ENCODE measurements around the gene MFGE8.
A peak's percentile ranks its signal among the peaks of the same experiment; 100 is the strongest.

MFGE8 gene

DNA sequence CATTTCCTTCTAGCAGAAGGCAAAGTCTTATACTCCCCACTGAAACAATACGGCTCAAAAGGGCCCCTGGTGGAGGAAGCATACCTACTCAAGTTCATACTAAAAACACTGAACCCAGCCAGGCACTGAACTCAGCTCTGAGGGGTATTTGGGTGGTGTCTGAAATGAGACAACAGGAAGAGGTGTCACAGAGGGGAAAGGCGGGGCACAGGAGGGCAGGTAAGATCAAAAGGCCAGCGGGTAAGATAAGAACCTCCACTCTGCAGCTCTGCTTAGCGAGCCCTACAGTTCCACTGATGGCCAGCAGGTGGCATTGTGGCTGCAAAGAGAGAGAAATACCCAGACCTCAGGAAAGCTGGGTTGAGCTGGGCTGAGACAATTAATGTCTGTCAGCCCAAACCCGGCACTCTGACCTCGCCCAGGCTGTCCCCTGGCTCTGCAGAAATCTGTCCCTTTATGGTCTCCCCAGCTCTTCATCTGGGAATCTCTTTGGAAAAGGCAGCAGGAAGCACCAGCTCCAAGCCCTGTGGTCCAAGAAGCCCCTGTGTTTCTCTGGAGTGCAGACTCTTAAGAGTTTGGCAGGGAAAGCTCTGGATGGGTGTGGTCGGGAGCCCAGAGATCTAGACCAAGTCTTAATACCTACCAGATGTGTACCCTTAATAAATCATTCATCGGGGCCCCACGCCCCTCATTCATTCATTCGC lies 8.4 kb downstream of the MFGE8 start:
- Histone ChIP-seq H3K36me3 (ENCODE audit: insufficient read depth, low read length) (peaks cover 87% of the 10 kb centered on the region), H3K27me3 (ENCODE audit: control insufficient read depth, insufficient read depth, low read length) (no peaks in the 10 kb centered on the region), H3K4me1 (ENCODE audit: control insufficient read depth, insufficient read depth, low read length) (peaks cover 19% of the 10 kb centered on the region), H3K4me2 (ENCODE audit: low read length) (no peak overlapping the region), H3K9ac (ENCODE audit: low read depth, low read length) (peak overlapping the region; percentile 24), H3K4me3 (ENCODE audit: low read length) (no peak overlapping the region), H3K9me3 (replicated peaks; ENCODE audit: low read length) (no peaks in the 10 kb centered on the region)

DNA sequence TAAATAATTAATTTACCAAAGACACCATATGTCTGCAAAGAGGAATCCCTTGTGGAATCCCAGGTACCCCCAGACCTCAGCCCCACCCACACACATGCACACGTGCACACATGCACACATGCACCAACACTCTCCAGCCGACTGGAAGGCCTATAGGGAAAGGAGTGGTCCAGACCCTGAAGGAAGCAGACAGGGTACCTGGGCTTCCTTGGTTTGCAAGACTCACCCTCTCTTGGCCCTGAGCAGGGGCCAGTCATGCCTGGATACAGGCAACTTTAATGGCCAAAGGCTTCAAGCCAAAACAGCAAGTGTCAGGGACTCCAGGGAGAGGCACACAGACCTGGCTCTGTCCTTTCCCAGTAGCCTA lies 8.9 kb downstream of the MFGE8 start:
- H3K27me3 ChIP-seq (ENCODE audit: control insufficient read depth, insufficient read depth, low read length): no peaks in the 10 kb centered on the region
- H3K4me2 ChIP-seq (ENCODE audit: low read length): no peak overlapping the region
- no peak overlapping the region for H3K4me3 ChIP-seq (ENCODE audit: low read length)
- peaks cover 18% of the 10 kb centered on the region for H3K4me1 ChIP-seq (ENCODE audit: control insufficient read depth, insufficient read depth, low read length)
- H3K9me3 ChIP-seq (replicated peaks; ENCODE audit: low read length): no peaks in the 10 kb centered on the region
- peaks cover 87% of the 10 kb centered on the region for H3K36me3 ChIP-seq (ENCODE audit: insufficient read depth, low read length)
- no peak overlapping the region for H3K9ac ChIP-seq (ENCODE audit: low read depth, low read length)

DNA sequence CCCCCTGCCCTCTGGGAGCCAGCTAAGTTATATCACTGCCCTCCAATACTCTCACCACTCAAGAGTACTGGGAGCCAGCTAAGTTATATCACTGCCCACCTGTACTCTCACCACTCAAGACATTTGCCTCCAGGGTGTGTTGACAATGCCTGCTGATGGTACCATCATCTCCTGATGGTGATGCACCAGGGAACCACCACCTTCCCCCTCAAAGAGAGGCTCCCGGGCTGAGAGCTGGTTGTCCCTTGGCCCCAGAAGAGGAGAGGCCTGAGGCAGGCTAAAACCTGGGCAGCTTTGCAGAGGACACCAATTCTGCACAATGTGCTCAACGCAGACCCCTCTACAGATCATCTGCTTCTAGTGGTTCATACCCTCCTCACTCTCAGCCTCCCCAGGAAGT lies 10.3 kb downstream of the MFGE8 start:
- Histone ChIP-seq H3K4me3 (ENCODE audit: low read length) (no peak overlapping the region), H3K4me2 (ENCODE audit: low read length) (no peak overlapping the region), H3K9ac (ENCODE audit: low read depth, low read length) (no peak overlapping the region), H3K9me3 (replicated peaks; ENCODE audit: low read length) (no peaks in the 10 kb centered on the region), H3K27me3 (ENCODE audit: control insufficient read depth, insufficient read depth, low read length) (no peaks in the 10 kb centered on the region), H3K4me1 (ENCODE audit: control insufficient read depth, insufficient read depth, low read length) (peaks cover 20% of the 10 kb centered on the region), H3K36me3 (ENCODE audit: insufficient read depth, low read length) (peaks cover 79% of the 10 kb centered on the region)

DNA sequence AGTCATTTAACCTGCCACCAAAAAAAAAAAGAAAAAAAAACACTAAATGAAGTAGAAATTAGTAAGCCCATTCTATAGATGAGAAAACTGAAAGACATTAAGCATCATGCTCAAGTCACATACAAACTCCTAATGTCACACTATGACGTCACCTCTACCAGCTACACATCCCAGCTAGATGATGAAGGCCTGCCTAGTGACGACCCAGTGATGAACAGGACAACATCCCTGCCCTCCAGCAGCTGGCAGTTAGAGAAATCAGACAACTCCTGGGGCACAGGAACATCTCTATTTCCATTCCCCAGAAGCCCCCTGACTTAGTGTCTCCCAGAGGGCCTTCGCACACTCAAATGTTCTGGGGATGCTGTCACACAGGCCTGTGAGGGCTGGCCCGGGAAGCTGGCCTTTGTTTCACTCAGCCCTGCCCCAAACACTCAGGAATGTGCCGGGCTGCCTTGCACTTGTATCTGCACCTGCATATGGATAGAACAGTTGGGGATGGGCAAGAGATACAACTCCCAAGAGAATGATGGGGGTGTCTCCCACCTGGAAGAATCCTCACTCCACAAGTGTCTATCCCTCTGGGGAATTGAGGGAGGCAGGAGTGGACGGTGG lies 10.9 kb downstream of the MFGE8 start:
- Histone ChIP-seq H3K4me3 (ENCODE audit: low read length) (no peak overlapping the region), H3K27me3 (ENCODE audit: control insufficient read depth, insufficient read depth, low read length) (no peaks in the 10 kb centered on the region), H3K4me2 (ENCODE audit: low read length) (no peak overlapping the region), H3K9ac (ENCODE audit: low read depth, low read length) (no peak overlapping the region), H3K4me1 (ENCODE audit: control insufficient read depth, insufficient read depth, low read length) (peaks cover 24% of the 10 kb centered on the region), H3K36me3 (ENCODE audit: insufficient read depth, low read length) (peaks cover 74% of the 10 kb centered on the region), H3K9me3 (replicated peaks; ENCODE audit: low read length) (no peaks in the 10 kb centered on the region)

DNA sequence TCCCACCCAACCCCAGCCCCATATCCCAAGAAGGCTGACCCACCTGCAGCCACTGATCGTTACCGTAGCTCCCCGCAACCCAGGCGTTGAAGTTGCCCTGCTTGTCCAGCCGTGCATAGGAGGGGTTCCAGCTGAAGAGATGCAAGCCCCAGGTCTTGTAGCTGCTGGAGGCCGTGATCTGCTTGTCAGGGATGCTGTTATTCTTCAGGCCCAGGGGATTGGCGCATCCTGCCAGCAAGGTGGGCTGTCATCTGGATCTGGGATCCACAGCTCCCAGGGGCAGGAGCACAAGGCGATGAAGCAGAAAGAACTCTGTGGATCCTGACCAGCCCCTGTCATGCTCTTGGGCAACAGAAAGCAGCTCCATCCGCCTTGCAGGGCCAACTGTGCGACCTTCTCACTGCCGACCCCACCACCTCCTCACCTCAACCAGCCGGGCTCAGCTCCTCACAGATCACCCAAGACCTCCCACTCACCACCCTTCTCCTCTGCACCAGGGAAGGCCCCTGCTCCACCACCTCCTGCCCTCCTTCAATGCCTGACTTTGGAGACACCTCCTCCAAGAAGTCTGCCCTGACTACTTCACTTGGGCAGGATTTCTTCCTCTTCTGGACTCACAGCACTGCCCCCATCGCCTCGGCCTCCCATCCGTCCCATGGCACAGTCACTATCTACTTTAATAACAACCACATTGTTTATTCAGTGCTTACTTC lies 11.5 kb downstream of the MFGE8 start:
- Histone ChIP-seq H3K9ac (ENCODE audit: low read depth, low read length) (no peak overlapping the region), H3K4me3 (ENCODE audit: low read length) (no peak overlapping the region), H3K36me3 (ENCODE audit: insufficient read depth, low read length) (peaks cover 68% of the 10 kb centered on the region), H3K9me3 (replicated peaks; ENCODE audit: low read length) (no peaks in the 10 kb centered on the region), H3K27me3 (ENCODE audit: control insufficient read depth, insufficient read depth, low read length) (no peaks in the 10 kb centered on the region), H3K4me1 (ENCODE audit: control insufficient read depth, insufficient read depth, low read length) (peaks cover 30% of the 10 kb centered on the region), H3K4me2 (ENCODE audit: low read length) (no peak overlapping the region)

DNA sequence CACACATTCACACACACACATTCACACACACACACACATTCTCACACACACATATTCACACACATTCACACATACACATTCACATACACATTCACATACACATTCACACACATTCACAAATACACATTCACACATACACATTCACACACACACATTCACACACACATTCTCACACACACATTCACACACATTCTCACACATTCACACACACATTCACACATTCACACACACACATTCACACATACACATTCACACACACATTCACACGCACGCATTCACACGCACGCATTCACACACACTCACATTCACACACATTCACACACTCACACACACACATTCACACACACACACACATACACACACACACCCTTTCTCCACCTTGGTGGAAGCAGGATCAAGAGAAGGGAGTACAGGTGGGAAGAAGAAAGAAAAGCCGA lies 12.2 kb downstream of the MFGE8 start:
- Histone ChIP-seq H3K36me3 (ENCODE audit: insufficient read depth, low read length) (peaks cover 61% of the 10 kb centered on the region), H3K27me3 (ENCODE audit: control insufficient read depth, insufficient read depth, low read length) (no peaks in the 10 kb centered on the region), H3K4me2 (ENCODE audit: low read length) (no peak overlapping the region), H3K9me3 (replicated peaks; ENCODE audit: low read length) (no peaks in the 10 kb centered on the region), H3K4me3 (ENCODE audit: low read length) (no peak overlapping the region), H3K4me1 (ENCODE audit: control insufficient read depth, insufficient read depth, low read length) (peaks cover 30% of the 10 kb centered on the region), H3K9ac (ENCODE audit: low read depth, low read length) (no peak overlapping the region)

DNA sequence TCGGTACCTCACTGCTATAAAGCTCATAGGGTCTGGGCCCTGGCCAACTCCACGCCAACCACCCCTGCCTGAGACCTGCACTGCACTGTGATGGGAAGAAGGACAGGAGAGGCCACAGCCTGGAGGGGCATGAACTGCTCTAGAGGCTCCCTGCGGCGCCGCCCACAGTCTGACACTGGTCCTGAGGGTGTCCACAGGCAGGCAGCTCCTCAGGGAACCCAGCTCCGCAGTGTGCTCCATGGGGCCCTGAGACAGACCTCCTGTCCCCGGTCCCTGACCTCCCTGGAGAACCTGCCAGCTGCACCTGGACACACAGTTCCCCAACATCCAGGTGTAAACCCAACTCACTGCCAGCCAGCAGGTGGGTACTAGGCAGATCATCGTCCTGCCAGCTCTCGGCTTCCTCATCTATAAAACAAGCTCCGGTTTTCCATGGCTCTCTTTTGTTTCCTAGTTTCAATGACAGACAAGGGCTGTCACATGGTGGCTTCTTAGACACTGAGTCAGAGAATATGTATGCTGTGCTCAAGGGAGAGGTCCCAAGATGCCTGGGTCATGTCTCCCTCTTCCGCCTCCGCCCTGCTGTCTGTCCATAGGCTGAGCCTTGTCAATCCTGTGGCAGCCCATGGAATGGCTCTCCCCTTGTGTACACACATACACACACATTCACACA lies 12.7 kb downstream of the MFGE8 start:
- Histone ChIP-seq H3K27me3 (ENCODE audit: control insufficient read depth, insufficient read depth, low read length) (no peaks in the 10 kb centered on the region), H3K4me2 (ENCODE audit: low read length) (peak overlapping the region; percentile 34), H3K9me3 (replicated peaks; ENCODE audit: low read length) (no peaks in the 10 kb centered on the region), H3K4me3 (ENCODE audit: low read length) (no peak overlapping the region), H3K9ac (ENCODE audit: low read depth, low read length) (peak overlapping the region; percentile 58), H3K4me1 (ENCODE audit: control insufficient read depth, insufficient read depth, low read length) (peaks cover 32% of the 10 kb centered on the region), H3K36me3 (ENCODE audit: insufficient read depth, low read length) (peaks cover 57% of the 10 kb centered on the region)

DNA sequence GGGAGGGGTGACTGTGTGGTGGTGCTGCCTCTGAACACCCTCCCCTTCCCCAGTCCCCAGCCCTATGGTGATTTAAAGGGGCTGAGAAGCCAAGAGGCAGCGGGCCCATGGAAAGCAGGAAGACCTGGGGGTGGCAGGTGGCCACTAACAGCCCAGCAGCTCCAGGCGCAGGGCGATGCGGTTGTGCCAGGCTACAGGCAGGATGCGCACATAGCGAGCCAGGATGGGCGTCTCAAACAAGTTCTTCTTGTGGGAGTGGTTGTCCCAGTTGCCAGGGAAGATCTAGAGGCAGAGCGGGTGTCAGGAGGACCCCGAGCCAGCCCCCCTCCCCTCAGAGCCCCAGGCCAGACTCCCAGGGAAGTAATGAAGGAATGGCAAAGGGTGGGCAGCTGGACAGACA lies 13.9 kb downstream of the MFGE8 start:
- no peaks in the 10 kb centered on the region for H3K9me3 ChIP-seq (replicated peaks; ENCODE audit: low read length)
- no peak overlapping the region for H3K4me3 ChIP-seq (ENCODE audit: low read length)
- H3K4me2 ChIP-seq (ENCODE audit: low read length): no peak overlapping the region
- H3K27me3 ChIP-seq (ENCODE audit: control insufficient read depth, insufficient read depth, low read length): peaks cover 10% of the 10 kb centered on the region
- peaks cover 36% of the 10 kb centered on the region for H3K4me1 ChIP-seq (ENCODE audit: control insufficient read depth, insufficient read depth, low read length)
- no peak overlapping the region for H3K9ac ChIP-seq (ENCODE audit: low read depth, low read length)
- H3K36me3 ChIP-seq (ENCODE audit: insufficient read depth, low read length): peaks cover 46% of the 10 kb centered on the region

DNA sequence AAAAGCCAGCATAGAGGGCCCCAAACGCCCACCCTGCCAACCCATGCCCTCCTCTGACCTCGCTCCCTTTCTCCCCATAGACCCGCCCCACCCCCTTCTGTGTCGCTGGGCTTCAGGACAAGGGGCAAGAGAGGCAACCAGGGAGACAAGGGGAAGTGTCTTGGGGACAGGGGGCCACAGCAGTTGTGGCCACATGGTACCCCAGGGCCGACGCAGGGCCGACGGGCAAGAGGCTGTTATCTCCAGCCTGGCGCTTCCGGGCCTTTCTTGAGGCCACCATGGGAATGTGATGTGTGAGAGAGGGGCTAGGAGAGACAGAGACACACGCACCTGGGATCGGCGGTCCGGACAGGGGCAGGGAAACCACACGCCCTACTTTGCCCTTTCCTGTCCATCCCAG lies 14.4 kb downstream of the MFGE8 start:
- H3K27me3 ChIP-seq (ENCODE audit: control insufficient read depth, insufficient read depth, low read length): peaks cover 14% of the 10 kb centered on the region
- H3K4me2 ChIP-seq (ENCODE audit: low read length): no peak overlapping the region
- H3K9ac ChIP-seq (ENCODE audit: low read depth, low read length): no peak overlapping the region
- H3K36me3 ChIP-seq (ENCODE audit: insufficient read depth, low read length): peaks cover 41% of the 10 kb centered on the region
- no peaks in the 10 kb centered on the region for H3K9me3 ChIP-seq (replicated peaks; ENCODE audit: low read length)
- H3K4me3 ChIP-seq (ENCODE audit: low read length): no peak overlapping the region
- H3K4me1 ChIP-seq (ENCODE audit: control insufficient read depth, insufficient read depth, low read length): peaks cover 36% of the 10 kb centered on the region

DNA sequence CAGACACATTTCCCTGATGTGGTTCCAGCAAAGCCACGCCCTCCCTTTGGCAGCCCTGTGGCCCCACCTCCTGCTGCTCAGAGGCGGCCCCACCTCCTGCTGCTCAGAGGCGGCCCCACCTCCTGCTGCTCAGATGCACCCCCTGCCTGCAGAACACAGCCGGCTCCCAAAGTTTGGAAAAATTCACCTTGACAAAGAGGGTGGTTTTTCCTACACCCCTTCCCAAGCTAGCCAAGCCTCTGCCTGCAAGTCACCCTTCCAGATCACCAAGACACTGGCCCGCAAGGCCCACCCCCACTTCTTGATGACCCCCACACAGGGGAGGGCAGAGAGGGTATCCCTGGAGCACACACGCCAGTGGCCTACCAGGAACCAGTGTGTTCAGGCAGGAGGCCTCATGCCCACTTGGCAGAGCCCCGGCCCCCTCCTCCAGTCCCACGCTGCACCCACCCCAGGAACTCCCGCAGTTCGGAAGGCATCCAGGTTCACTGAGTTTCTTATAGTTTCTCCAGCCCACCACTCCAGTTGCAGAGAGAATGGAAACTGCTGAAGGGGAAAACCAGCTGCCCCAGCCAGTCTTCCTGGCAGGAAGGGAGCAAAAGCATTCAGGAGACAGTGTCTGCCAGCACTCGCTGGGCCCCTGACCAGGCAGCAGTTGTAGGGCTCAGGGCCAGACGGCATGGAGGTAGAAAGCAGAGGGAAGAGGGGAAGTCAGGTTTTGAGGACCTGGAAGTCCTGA lies 15.6 kb downstream of the MFGE8 start:
- Histone ChIP-seq H3K4me3 (ENCODE audit: low read length) (no peak overlapping the region), H3K4me1 (ENCODE audit: control insufficient read depth, insufficient read depth, low read length) (peaks cover 36% of the 10 kb centered on the region), H3K27me3 (ENCODE audit: control insufficient read depth, insufficient read depth, low read length) (peaks cover 14% of the 10 kb centered on the region), H3K36me3 (ENCODE audit: insufficient read depth, low read length) (peaks cover 33% of the 10 kb centered on the region), H3K9me3 (replicated peaks; ENCODE audit: low read length) (no peaks in the 10 kb centered on the region), H3K4me2 (ENCODE audit: low read length) (peak overlapping the region; percentile 51), H3K9ac (ENCODE audit: low read depth, low read length) (no peak overlapping the region)

DNA sequence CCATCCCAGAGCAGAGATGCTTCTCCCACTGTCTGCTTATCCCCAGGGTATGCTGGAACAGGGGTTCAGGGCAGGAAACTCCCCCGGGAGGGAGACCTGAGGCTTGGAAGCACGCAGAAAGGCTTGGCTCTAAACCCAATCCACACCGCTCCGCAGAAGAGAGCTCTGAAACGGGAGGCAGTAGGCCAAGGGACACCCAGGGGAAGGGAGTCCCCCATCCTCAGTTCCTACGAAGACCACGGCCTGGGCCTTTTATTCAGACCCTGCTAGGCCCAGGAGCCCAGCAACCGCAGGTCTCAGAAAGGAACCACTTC lies 16.1 kb downstream of the MFGE8 start:
- H3K4me2 ChIP-seq (ENCODE audit: low read length): peak overlapping the region; percentile 51
- no peak overlapping the region for H3K9ac ChIP-seq (ENCODE audit: low read depth, low read length)
- H3K36me3 ChIP-seq (ENCODE audit: insufficient read depth, low read length): peaks cover 28% of the 10 kb centered on the region
- H3K4me3 ChIP-seq (ENCODE audit: low read length): no peak overlapping the region
- H3K9me3 ChIP-seq (replicated peaks; ENCODE audit: low read length): no peaks in the 10 kb centered on the region
- H3K27me3 ChIP-seq (ENCODE audit: control insufficient read depth, insufficient read depth, low read length): peaks cover 14% of the 10 kb centered on the region
- H3K4me1 ChIP-seq (ENCODE audit: control insufficient read depth, insufficient read depth, low read length): peaks cover 36% of the 10 kb centered on the region
